Epithelial cell of esophagus (primary cell): ENCODE results near the gene GABBR2.

Experiments
- DNase-seq: peaks from one replicate; pipeline ENCODE4 v3.0.0; 2010; ENCODE audit warnings: low read depth
- H3K4me3 ChIP-seq: 2 replicates; pipeline ENCODE4 v1.5.1; 2011; ENCODE audit warnings: mild to moderate bottlenecking, low read length, control low read depth
- CTCF ChIP-seq: IDR thresholded peaks from 2 replicates; pipeline ENCODE4 v1.5.1; 2011; ENCODE audit warnings: low read depth, mild to moderate bottlenecking, low read length, control low read depth, inconsistent platforms; ENCODE audit not compliant: insufficient read depth; ENCODE audit errors: missing control alignments

Gene GABBR2

DNA sequence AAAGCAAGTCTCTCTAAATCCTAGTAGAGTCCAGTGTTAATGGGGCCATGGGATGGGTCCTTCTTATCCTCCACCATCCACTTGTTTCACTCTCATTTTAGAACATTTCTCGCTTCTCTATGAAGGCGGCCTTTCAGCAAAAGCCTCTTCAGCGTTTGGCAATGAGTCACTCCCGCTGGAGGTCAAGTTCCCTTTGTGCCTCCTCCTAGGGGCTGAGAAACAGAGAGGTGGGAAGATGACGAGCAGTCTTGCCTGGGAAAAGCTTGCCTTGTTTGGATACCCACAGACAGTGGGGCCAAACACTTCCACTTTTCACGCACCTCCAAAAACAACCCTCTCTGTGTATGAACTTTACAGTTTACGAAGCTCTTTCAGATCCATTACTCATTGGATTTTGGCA lies 168.8 kb downstream of the GABBR2 start:
- DNase-seq = no peak
- no peak for TF ChIP-seq CTCF
- H3K4me3 ChIP-seq = no peak overlapping the region

GRCh38 chr9:98538626-98539031 lies 170.1 kb downstream of the GABBR2 start:
- no peak for DNase-seq
- no peak for TF ChIP-seq CTCF
- H3K4me3 ChIP-seq = no peak overlapping the region

GRCh38 chr9:98538203-98538602 lies 170.5 kb downstream of the GABBR2 start:
- no peak for TF ChIP-seq CTCF
- no peak for DNase-seq
- H3K4me3 ChIP-seq = no peak overlapping the region

DNA sequence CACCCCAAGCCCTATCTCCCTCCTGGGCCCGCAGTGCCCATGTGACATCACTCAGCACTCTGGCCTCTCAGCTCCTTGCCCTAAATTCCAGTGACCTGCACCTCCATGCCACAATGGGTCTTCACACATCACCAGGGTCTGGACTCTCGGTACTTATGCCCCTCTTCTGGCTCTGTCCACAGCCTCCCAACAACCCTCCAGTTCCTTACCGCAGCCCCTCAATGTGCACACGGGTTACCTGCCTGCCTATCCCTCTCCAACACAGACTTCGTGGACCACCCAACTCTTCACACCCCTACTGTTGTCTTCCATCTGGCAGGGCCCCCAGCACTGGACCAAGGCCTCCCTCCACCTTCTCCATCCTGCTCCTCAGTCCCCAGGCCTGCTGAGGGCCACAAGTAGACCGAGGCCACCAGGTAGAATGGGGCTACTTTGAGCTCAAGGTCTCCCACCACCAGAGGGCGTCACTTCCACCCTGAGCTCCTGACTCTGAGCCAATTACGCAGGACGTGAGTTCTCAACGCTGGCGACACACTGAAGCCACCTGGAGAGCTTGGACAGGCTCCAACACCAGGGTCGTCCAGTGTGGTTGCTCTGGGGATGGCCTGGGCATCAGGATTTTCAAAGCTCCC lies 172.1 kb downstream of the GABBR2 start:
- H3K4me3 ChIP-seq = no peak overlapping the region
- peak; percentile 20 for TF ChIP-seq CTCF
- DNase-seq = peak; percentile 40

- H3K4me3 ChIP-seq = no peak overlapping the region
- TF ChIP-seq CTCF = no peak
- DNase-seq = no peak
These were observed 174.9 kb downstream of the GABBR2 start for GRCh38 chr9:98533866-98534265.

- TF ChIP-seq CTCF = no peak
- DNase-seq = no peak
- no peak overlapping the region for H3K4me3 ChIP-seq
These were observed 175.6 kb downstream of the GABBR2 start for GRCh38 chr9:98533132-98533531.

GRCh38 chr9:98532574-98532973 lies 176.2 kb downstream of the GABBR2 start:
- no peak overlapping the region for H3K4me3 ChIP-seq
- no peak for DNase-seq
- TF ChIP-seq CTCF = no peak
